ENCODE measurements around the gene SPEN. TPM values are rescaled to one million over a fixed set of nuclear protein-coding genes. Genes with fewer than 3 reads are reported as not detected.
A peak's percentile ranks its signal among the peaks of the same experiment; 100 is the strongest.
"Not testable (repeated sequence)": the region's sequence is repeated elsewhere in the genome, so short reads cannot be mapped to it uniquely, and the experiment has no call there.

SPEN gene
- total RNA-seq, 1 experiment from 2014 or later: 44.2 TPM

GRCh38 chr1:15975358-15975804 is 127.9 kb downstream of the SPEN start:
- Mint-ChIP-seq H3K4me1 (ENCODE audit: insufficient read depth, unreplicated experiment) (peaks cover 15% of the 10 kb centered on the region), H3K27ac (ENCODE audit: low read depth, unreplicated experiment) (peak overlapping the region; percentile 67), H3K36me3 (ENCODE audit: insufficient read depth, unreplicated experiment) (peaks cover 29% of the 10 kb centered on the region), H3K9me3 (ENCODE audit: unreplicated experiment) (no peaks in the 10 kb centered on the region), H3K27me3 (ENCODE audit: insufficient read depth, unreplicated experiment) (no peaks in the 10 kb centered on the region), H3K4me3 (ENCODE audit: unreplicated experiment) (peak overlapping the region; percentile 77)
- TF ChIP-seq CTCF (IDR thresholded peaks at IDR 0.05; ENCODE audit: unreplicated experiment): no peak
- intact Hi-C loops (cut with micrococcal nuclease): no loop called here
- POLR2A ChIA-PET: interaction anchor here (0.7 to 2.5 kb wide), 18 partner anchors 9 to 176 kb away, joined by 3 to 15 read pairs (median 6); partner anchors contain the start of gene SPEN
- no TSS peak for BruUV-seq (replicated peaks)
- CTCF ChIA-PET: interaction anchor here (0.6 to 1.3 kb wide), 2 partner anchors 32 to 1334 kb away, joined by 3 to 7 read pairs; no protein-coding TSS in a partner anchor
- peak; percentile 35 for DNase-seq (ENCODE audit: unreplicated experiment)

- BruUV-seq (replicated peaks): no TSS peak
- Mint-ChIP-seq H3K4me1 (ENCODE audit: insufficient read depth, unreplicated experiment) (peaks cover 15% of the 10 kb centered on the region), H3K9me3 (ENCODE audit: unreplicated experiment) (no peaks in the 10 kb centered on the region), H3K27me3 (ENCODE audit: insufficient read depth, unreplicated experiment) (no peaks in the 10 kb centered on the region), H3K36me3 (ENCODE audit: insufficient read depth, unreplicated experiment) (peaks cover 24% of the 10 kb centered on the region), H3K27ac (ENCODE audit: low read depth, unreplicated experiment) (peak within 1 kb of the TSS; percentile 67), H3K4me3 (ENCODE audit: unreplicated experiment) (peak within 1 kb of the TSS; percentile 77)
- TF ChIP-seq CTCF (IDR thresholded peaks at IDR 0.05; ENCODE audit: unreplicated experiment): no peak
- ChIA-PET CTCF (interaction anchor here (0.9 to 1.3 kb wide), 3 partner anchors 31 to 188 kb away, joined by 3 to 7 read pairs (median 6); no protein-coding TSS in a partner anchor), POLR2A (interaction anchor here (0.6 to 2.5 kb wide), 22 partner anchors 10 to 197 kb away, joined by 3 to 15 read pairs (median 4); partner anchors contain the start of gene SPEN)
- peak; percentile 91 for DNase-seq (ENCODE audit: unreplicated experiment)
- intact Hi-C loops (cut with micrococcal nuclease): no loop called here
These were observed 128.5 kb downstream of the SPEN start, which contains the start of gene ZBTB17 for GRCh38 chr1:15975805-15976680. ZBTB17 (minus strand) TSS chr1:15976101; CDS start chr1:15948495, 27,606 bp downstream.

GRCh38 chr1:15977947-15978346 is 130.4 kb downstream of the SPEN start:
- intact Hi-C loops (cut with micrococcal nuclease); H3K27me3 Mint-ChIP-seq (ENCODE audit: insufficient read depth, unreplicated experiment); H3K9me3 Mint-ChIP-seq (ENCODE audit: unreplicated experiment); H3K27ac Mint-ChIP-seq (ENCODE audit: low read depth, unreplicated experiment); CTCF ChIA-PET; H3K4me3 Mint-ChIP-seq (ENCODE audit: unreplicated experiment); DNase-seq (ENCODE audit: unreplicated experiment); BruUV-seq (replicated peaks): not testable (repeated sequence)
- Mint-ChIP-seq H3K4me1 (ENCODE audit: insufficient read depth, unreplicated experiment) (peaks cover 15% of the 10 kb centered on the region), H3K36me3 (ENCODE audit: insufficient read depth, unreplicated experiment) (peaks cover 16% of the 10 kb centered on the region)
- POLR2A ChIA-PET: interaction anchor here (0.6 kb wide), 1 partner anchor 81 kb away, joined by 3 read pairs; no protein-coding TSS in a partner anchor

- Mint-ChIP-seq H3K4me1 (ENCODE audit: insufficient read depth, unreplicated experiment) (peaks cover 8% of the 10 kb centered on the region), H3K36me3 (ENCODE audit: insufficient read depth, unreplicated experiment) (peaks cover 2% of the 10 kb centered on the region), H3K9me3 (ENCODE audit: unreplicated experiment) (no peaks in the 10 kb centered on the region), H3K27me3 (ENCODE audit: insufficient read depth, unreplicated experiment) (no peaks in the 10 kb centered on the region), H3K27ac (ENCODE audit: low read depth, unreplicated experiment) (no peak overlapping the region), H3K4me3 (ENCODE audit: unreplicated experiment) (no peak overlapping the region)
- ChIA-PET POLR2A (no interaction called here), CTCF (no interaction called here)
- intact Hi-C loops (cut with micrococcal nuclease): no loop called here
- TF ChIP-seq CTCF (IDR thresholded peaks at IDR 0.05; ENCODE audit: unreplicated experiment): no peak
- no peak for DNase-seq (ENCODE audit: unreplicated experiment)
- BruUV-seq (replicated peaks): no TSS peak
These were observed 134.2 kb downstream of the SPEN start for GRCh38 chr1:15981679-15982078.

Data from MCF 10A (cell line).